Hematopoietic multipotent progenitor cell treated with erythropoietin and hydrocortisone succinate and interleukin-3 and kit ligand, for 17 days (in vitro differentiated cells): ENCODE data around the gene AP1S1.
"Not testable (repeated sequence)": the region's sequence is repeated elsewhere in the genome, so short reads cannot be mapped to it uniquely, and the experiment has no call there.

Experiments
- DNase-seq: peaks from one replicate; pipeline ENCODE4 v3.0.0-alpha.2; 2015; ENCODE audit warnings: low spot score

Gene AP1S1

DNA sequence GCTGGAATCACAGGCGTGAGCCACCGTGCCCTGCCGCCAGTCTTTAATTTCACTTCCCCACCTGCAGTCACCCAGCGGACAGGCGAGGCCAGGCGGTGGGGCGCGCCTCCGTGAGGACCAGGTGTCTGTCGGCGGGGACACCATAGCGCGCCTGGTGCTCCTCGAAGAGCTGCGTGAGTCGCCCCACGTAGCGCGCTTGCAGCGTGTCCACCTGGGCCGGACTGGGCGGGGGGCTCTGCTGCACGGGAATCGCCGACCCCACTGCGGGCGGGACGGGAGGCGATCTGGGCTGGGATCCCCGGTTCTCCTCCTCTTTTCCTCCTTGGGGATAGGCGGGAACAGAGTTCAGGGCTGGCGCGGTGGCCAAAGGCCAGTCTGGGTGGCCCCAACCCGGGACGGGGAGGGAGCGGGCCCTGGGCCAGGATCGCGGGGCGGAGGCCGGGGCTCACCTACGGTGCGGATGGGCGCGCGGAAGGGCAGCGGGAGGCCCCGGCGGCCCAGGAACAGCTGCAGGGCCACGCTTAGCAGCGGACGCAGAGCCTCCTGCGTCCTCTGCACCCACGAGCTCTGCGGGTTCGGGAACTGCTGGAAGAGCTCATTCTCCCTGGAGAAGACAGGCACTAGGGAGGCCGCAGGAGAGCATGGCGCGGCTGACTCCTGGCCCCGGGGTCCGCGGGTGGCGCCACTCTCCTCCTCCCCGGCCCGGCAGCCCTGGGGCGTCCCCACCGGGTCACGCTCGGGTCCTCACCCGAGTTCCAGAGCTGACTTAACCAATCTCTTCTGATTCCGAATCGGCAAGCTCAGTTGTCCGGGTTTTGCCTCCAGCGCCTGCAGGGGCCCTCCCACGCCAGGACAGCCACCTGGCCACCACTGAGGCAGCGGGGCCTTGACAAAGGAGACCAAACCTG, 47.7 kb downstream of the AP1S1 start:
- no peak for DNase-seq

DNA sequence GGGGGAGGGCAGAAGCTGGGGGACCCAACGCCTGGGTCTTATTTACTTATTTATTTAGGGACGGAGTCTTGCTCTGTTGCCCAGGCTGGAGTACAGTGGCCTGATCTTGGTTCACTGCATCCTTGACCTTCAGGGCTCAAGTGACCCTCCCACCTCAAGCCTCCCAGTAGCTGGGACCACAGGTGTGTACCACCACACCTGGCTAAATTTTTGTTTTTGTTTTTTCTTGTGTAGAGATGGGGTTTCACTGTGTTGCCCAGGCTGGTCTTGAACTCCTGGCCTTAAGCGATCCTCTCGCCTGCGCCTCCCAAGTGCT, 48.3 kb downstream of the AP1S1 start:
- no peak for DNase-seq

DNA sequence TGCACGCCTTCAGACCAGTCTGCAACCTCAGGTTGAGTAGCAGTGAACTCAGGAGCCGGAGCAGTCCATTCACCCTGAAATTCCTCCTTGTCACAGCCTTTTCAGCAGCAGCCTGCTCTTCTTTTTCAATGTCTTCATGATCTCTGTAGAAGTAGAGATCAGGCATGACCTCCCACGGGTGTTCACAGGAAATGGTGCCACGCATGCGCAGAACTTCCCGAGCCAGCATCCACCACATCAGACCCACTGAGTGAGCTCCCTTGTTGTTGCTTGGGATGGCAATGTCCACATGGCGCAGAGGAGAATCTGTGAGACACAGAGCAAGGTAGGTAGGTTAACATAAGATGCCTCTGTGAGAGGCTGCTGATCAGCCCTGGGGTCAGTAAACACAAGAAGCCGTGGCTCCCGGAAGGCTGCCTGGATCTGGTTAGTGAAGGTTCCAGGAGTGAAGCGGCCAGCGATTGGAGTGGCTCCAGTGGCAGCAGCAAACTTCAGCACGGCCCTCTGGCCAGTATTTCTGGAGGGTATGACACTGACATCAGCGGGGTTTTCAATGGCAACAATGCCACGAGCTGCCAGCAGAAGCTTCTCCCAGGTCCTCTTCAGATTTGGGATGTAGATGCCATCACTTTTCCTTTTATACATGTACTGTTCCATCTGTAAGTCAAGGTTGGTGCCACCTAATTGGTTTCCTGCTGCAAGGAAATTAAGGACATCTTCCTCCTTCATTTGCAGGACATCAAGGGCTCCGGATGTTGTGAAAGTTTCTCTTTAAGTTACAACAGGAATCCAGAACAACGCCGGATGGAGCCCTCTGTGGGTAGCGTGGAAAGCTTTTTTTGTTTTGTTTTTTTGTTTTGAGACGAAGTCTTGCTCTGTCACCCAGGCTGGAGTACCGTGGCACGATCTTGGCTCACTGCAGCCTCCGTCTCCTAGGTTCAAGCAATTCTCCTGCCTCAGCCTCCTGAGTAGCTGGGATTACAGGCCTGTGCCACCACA, 49.8 kb downstream of the AP1S1 start:
- not testable (repeated sequence) for DNase-seq

DNA sequence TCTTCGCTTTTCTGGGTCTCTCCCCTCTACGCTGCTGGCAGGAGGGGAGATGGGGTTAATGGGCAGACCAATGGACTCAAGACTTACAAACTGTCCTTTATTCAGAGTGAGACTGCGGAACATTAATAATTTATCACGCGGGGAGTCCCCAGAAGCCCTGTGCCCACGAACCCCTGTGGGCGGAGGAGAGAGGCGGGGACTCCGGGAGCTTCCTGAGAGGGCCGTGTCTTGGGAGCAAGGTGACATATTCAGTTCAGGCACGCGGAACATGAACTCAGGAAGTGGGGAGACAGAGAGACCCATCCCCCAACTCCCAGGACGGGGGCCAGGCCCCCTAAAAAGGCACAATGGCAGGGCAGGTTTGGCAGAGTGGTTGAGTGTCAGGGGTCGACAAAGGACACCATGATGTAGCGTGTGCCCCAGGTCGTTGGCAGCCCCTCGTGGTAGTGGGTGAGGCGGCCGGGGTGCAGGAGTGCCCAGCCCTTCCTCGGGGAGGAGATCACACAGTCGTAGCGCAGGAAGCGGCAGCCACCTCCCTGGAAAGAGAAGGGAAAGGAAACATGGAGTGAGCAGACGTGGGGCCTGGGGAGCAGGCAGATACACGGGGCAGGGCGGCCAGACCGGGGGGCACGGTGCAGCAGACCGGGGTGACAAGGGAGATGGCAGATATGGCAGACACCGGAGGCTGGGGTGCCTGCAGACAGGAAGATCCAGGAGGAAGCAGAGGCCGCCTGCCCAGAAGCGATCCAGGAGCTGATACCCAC, 51.8 kb downstream of the AP1S1 start:
- no peak for DNase-seq

DNA sequence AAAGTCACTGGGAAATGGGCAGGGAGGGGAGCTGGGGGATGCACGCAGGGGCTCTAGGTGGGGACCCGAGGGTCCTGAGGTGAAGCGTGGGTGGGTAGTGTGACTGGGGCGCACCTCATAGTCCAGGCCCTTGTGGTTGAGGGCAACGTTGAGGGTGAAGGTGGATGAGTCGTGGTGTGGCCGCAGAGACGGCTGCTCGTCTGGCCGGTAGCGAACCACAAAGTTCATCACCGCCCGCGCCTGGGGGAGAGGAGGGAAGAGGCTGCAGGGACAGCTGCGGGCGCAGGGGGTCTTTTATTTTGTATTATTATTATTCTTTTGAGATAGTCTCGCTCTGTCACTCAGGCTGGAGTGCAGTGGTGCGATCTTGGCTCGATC, 52.4 kb downstream of the AP1S1 start:
- no peak for DNase-seq

DNA sequence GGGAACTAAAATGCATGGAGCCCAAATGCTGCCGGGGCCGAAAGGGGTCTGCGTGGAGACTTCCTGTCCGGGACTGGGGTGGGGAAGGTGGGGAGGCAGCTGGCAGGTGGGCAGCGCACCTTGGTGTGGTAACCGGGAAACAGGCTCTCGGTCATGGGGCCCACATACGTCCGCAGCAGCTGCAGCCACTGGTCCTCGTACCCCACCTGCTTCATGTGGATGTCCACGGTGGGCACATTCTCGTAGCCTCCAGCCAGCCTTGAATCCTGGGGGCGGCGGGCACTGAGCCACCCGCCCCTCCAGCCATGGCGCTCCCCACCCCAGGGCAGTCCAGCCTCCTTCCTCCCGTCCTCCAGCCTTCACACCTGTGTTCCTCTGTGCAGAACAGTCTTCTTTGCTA, 53.2 kb downstream of the AP1S1 start:
- DNase-seq, result no peak

DNA sequence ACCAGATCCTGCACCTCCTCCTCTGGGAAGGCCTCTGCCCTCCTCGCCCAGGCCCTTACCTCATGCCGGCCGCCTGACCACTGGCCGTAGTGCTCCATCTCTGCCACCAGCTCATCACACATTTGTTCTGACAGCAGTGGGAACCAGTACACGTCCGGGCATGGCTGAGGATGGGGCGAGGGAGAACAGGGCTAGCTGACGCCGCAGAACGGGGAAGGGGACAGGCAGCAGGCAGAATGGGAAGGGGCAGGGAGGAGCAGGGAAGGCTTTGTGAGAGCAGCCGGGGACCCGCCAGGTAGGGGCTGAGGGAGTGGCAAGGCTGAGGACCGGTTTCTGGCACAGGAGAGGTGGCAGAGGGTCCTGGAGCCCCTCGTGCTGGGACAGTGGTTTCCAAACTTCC, 54.5 kb downstream of the AP1S1 start:
- no peak for DNase-seq

DNA sequence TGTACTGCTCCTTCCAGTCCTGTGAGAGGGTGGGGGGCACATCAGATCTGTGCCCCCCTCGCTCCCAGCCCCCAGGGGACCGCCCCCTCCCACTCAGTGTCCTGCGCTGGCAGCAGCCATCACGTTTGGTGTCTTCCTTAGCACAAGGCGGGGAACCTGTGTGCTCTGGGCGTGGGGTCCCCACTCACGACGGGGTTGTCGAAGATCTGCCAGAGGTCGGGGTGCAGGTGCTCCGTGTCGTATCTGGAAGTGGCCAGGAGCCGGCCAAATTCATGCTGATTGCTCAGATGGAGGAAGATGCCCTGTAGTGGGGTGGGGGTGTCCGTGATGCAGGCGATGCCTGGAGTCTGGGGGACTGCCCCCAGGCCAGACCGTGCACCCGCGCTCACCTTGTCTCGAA, 55.9 kb downstream of the AP1S1 start:
- DNase-seq, result no peak
